H1 (cell line): Measurements from ENCODE around the gene ATXN7. TPM values are rescaled to one million over a fixed set of nuclear protein-coding genes. Genes with fewer than 3 reads are reported as not detected.

Experiments
- CTCF ChIA-PET: fragments of 300-600 bp; sonication (Branson Sonifier 250); formaldehyde crosslinking; loops from one replicate; lab custom pipeline; 2021; ENCODE audit not compliant: partially characterized antibody; lab: Charles Lee
- POLR2A ChIA-PET: fragments of 300-600 bp; sonication (Branson Sonifier 250); formaldehyde crosslinking; loops from one replicate; lab custom pipeline; 2021; ENCODE audit warnings: inconsistent platforms; ENCODE audit not compliant: partially characterized antibody; lab: Charles Lee
- DNase-seq, 2 experiments: peaks; one replicate each; pipeline versions ENCODE4 v3.0.0 to v3.0.0-alpha.2; 2010 to 2022; ENCODE audit warnings: low spot score in 2 of 2, low read depth in 1 of 2, mixed read lengths in 1 of 2
- FAIRE-seq: peaks from 2 replicates; lab custom pipeline; 2011; peaks lifted over from hg19 to GRCh38; lab: Jason Lieb, UNC
- H2AFZ ChIP-seq: 2 replicates; pipeline ENCODE4 v1.8.1; 2012; ENCODE audit warnings: low read length, inconsistent platforms
- H2AK5ac ChIP-seq: 2 replicates; pipeline ENCODE4 v1.6.1; 2013; ENCODE audit warnings: low read depth, low read length
- H2BK120ac ChIP-seq: replicated peaks from 2 replicates; pipeline ENCODE3; 2013; ENCODE audit warnings: low read depth, low read length, inconsistent platforms
- H2BK12ac ChIP-seq: 2 replicates; pipeline ENCODE4 v1.6.1; 2013; ENCODE audit warnings: low read depth, low read length
- H2BK15ac ChIP-seq: 2 replicates; pipeline ENCODE4 v1.6.1; 2013; ENCODE audit warnings: low read length
- H2BK20ac ChIP-seq: 2 replicates; pipeline ENCODE4 v1.6.1; 2013; ENCODE audit warnings: low read length
- H2BK5ac ChIP-seq: 2 replicates; pipeline ENCODE4 v1.6.1; 2013; ENCODE audit warnings: low read depth, low read length
- H3K14ac ChIP-seq: 2 replicates; pipeline ENCODE4 v1.6.1; 2013; ENCODE audit warnings: inconsistent platforms; ENCODE audit not compliant: insufficient read length
- H3K18ac ChIP-seq: 2 replicates; pipeline ENCODE4 v1.6.1; 2013; ENCODE audit warnings: low read length; ENCODE audit errors: extremely low read depth
- H3K23ac ChIP-seq: 2 replicates; pipeline ENCODE4 v1.6.1; 2013; ENCODE audit warnings: inconsistent platforms; ENCODE audit not compliant: insufficient read length
- H3K23me2 ChIP-seq: 2 replicates; pipeline ENCODE4 v1.6.1; 2013; ENCODE audit warnings: low read depth, low read length
- H3K27ac ChIP-seq: 2 replicates; pipeline ENCODE4 v1.6.1; 2011; ENCODE audit warnings: low read depth, low read length, inconsistent platforms
- H3K27me3 ChIP-seq, 4 experiments: replicated peaks in 1 of 4; 1 replicate in 1 of 4; 2 replicates in 3 of 4; pipeline versions ENCODE4 v1.6.1 to v1.8.1; 2011 to 2013; ENCODE audit warnings: low read length in 3 of 4, mild to moderate bottlenecking in 3 of 4, inconsistent platforms in 2 of 4, mixed read lengths in 2 of 4, moderate library complexity in 1 of 4; ENCODE audit not compliant: control insufficient read depth in 3 of 4, insufficient read depth in 3 of 4; ENCODE audit errors: extremely low read depth in 1 of 4
- H3K36me3 ChIP-seq, 4 experiments: 2 replicates each; pipeline versions ENCODE4 v1.6.1 to v1.8.1; 2011 to 2013; ENCODE audit warnings: mild to moderate bottlenecking in 4 of 4, low read length in 3 of 4, moderate library complexity in 2 of 4, control low read depth in 1 of 4, inconsistent platforms in 1 of 4; ENCODE audit not compliant: insufficient read depth in 4 of 4, control insufficient read depth in 2 of 4
- H3K4ac ChIP-seq: replicated peaks from 2 replicates; pipeline ENCODE3; 2013; ENCODE audit warnings: low read length, low read depth, mixed read lengths, inconsistent platforms; ENCODE audit not compliant: insufficient read length
- H3K4me1 ChIP-seq, 4 experiments: replicated peaks in 1 of 4; 1 replicate in 1 of 4; 2 replicates in 3 of 4; pipeline versions ENCODE4 v1.6.1 to v1.8.1; 2011 to 2013; ENCODE audit warnings: low read length in 3 of 4, inconsistent platforms in 2 of 4, mixed read lengths in 1 of 4; ENCODE audit not compliant: insufficient read depth in 4 of 4, control insufficient read depth in 3 of 4
- H3K4me2 ChIP-seq, 2 experiments: 2 replicates each; pipeline versions ENCODE4 v1.6.1 to v1.8.1; 2011 to 2013; ENCODE audit warnings: low read depth in 2 of 2, low read length in 2 of 2, control low read depth in 1 of 2, inconsistent platforms in 1 of 2, mild to moderate bottlenecking in 1 of 2; ENCODE audit not compliant: insufficient read depth in 1 of 2
- H3K4me3 ChIP-seq, 4 experiments: fragments of 200-600, 300-600 bp in 1 of 4; sonication (generic), shearing (Covaris generic), sonication (Bioruptor Twin) in 1 of 4; 2 replicates each; pipeline versions ENCODE4 v1.5.1 to v1.8.1; 2011 to 2016; ENCODE audit warnings: low read length in 4 of 4, low read depth in 3 of 4, control low read depth in 2 of 4, inconsistent platforms in 2 of 4, mild to moderate bottlenecking in 2 of 4, mixed read lengths in 1 of 4, moderate library complexity in 1 of 4; ENCODE audit not compliant: insufficient read depth in 2 of 4; ENCODE audit errors: extremely low read depth in 1 of 4
- H3K56ac ChIP-seq: replicated peaks from 2 replicates; pipeline ENCODE3; 2013; ENCODE audit warnings: low read depth, mild to moderate bottlenecking, mixed read lengths, low read length, inconsistent platforms; ENCODE audit not compliant: insufficient read length
- H3K79me1 ChIP-seq: 2 replicates; pipeline ENCODE4 v1.6.1; 2013; ENCODE audit warnings: low read depth, low read length, control low read depth
- H3K79me2 ChIP-seq, 2 experiments: 2 replicates each; pipeline versions ENCODE4 v1.6.1 to v1.8.1; 2012 to 2013; ENCODE audit warnings: low read length in 2 of 2, mild to moderate bottlenecking in 2 of 2, inconsistent platforms in 1 of 2; ENCODE audit not compliant: insufficient read depth in 2 of 2, control insufficient read depth in 1 of 2
- H3K9ac ChIP-seq, 4 experiments: replicated peaks in 1 of 4; 1 replicate in 1 of 4; 2 replicates in 3 of 4; pipeline versions ENCODE4 v1.6.1 to v1.8.1; 2011 to 2013; ENCODE audit warnings: low read depth in 3 of 4, low read length in 3 of 4, control low read depth in 2 of 4, mild to moderate bottlenecking in 2 of 4, moderate library complexity in 2 of 4, inconsistent platforms in 1 of 4; ENCODE audit errors: extremely low read depth in 1 of 4
- H3K9me3 ChIP-seq, 2 experiments: 2 replicates each; pipeline versions ENCODE4 v1.6.1 to v1.8.1; 2012 to 2013; ENCODE audit warnings: mild to moderate bottlenecking in 2 of 2, moderate library complexity in 2 of 2, control low read depth in 1 of 2, inconsistent platforms in 1 of 2, low read depth in 1 of 2, low read length in 1 of 2, mixed read lengths in 1 of 2; ENCODE audit not compliant: insufficient read depth in 2 of 2
- H4K20me1 ChIP-seq, 2 experiments: replicated peaks in 1 of 2; 2 replicates each; pipeline versions ENCODE3 to v1.8.1; 2011 to 2013; ENCODE audit warnings: inconsistent platforms in 2 of 2, low read length in 2 of 2, mild to moderate bottlenecking in 1 of 2; ENCODE audit not compliant: insufficient read depth in 2 of 2, control insufficient read depth in 1 of 2
- H4K5ac ChIP-seq: 2 replicates; pipeline ENCODE4 v1.6.1; 2013; ENCODE audit warnings: low read length, low read depth, mixed read lengths, inconsistent platforms; ENCODE audit not compliant: insufficient read length
- H4K8ac ChIP-seq: 2 replicates; pipeline ENCODE4 v1.8.0; 2013; ENCODE audit warnings: mild to moderate bottlenecking, moderate library complexity, low read length, inconsistent platforms; ENCODE audit not compliant: insufficient read depth; ENCODE audit errors: extremely low read depth
- H4K91ac ChIP-seq: replicated peaks from 2 replicates; pipeline ENCODE3; 2013; ENCODE audit warnings: low read length, mixed read lengths, inconsistent platforms; ENCODE audit not compliant: insufficient read length
- BACH1 ChIP-seq: IDR thresholded peaks from 2 replicates; pipeline ENCODE4 v1.6.1; 2012; ENCODE audit warnings: low read length, improper control_type of control experiment
- CTBP2 ChIP-seq: IDR thresholded peaks from 2 replicates; pipeline ENCODE4 v1.7.0; 2011; ENCODE audit warnings: borderline replicate concordance, mild to moderate bottlenecking, moderate library complexity, mixed read lengths, low read length; ENCODE audit not compliant: insufficient read depth, insufficient read length
- HDAC2 ChIP-seq, 2 experiments: fragments of 300-600 bp in 1 of 2; sonication (generic) in 1 of 2; IDR thresholded peaks; 2 replicates each; pipeline ENCODE4 v1.6.1; 2011 to 2012; ENCODE audit warnings: low read depth in 2 of 2, low read length in 2 of 2, mild to moderate bottlenecking in 2 of 2, moderate library complexity in 2 of 2, borderline replicate concordance in 1 of 2, inconsistent platforms in 1 of 2
- HDAC6 ChIP-seq: IDR thresholded peaks from one replicate; pipeline ENCODE4 v1.7.1; 2012; ENCODE audit warnings: low read depth, mild to moderate bottlenecking, inconsistent platforms, low read length, moderate library complexity
- JUN ChIP-seq: IDR thresholded peaks from 2 replicates; pipeline ENCODE4 v1.6.1; 2011; ENCODE audit warnings: low read depth, mild to moderate bottlenecking, improper control_type of control experiment, low read length
- JUND ChIP-seq: IDR thresholded peaks from 2 replicates; pipeline ENCODE4 v1.6.1; 2011; ENCODE audit warnings: mild to moderate bottlenecking, improper control_type of control experiment, low read length
- NRF1 ChIP-seq: IDR thresholded peaks from 2 replicates; pipeline ENCODE4 v1.6.1; 2011; ENCODE audit warnings: mild to moderate bottlenecking, low read depth, low read length, improper control_type of control experiment
- POLR2A ChIP-seq, 2 experiments: IDR thresholded peaks; 1 replicate in 1 of 2; 2 replicates in 1 of 2; pipeline ENCODE4 v1.6.1; 2011; ENCODE audit warnings: low read depth in 2 of 2, low read length in 2 of 2, mild to moderate bottlenecking in 2 of 2; ENCODE audit errors: control extremely low read depth in 1 of 2
- RAD21 ChIP-seq, 2 experiments: IDR thresholded peaks in 1 of 2; conservative IDR thresholded peaks in 1 of 2; 2 replicates each; pipeline ENCODE4 v1.6.1; 2011; ENCODE audit warnings: low read depth in 2 of 2, low read length in 2 of 2, improper control_type of control experiment in 1 of 2, inconsistent platforms in 1 of 2, mild to moderate bottlenecking in 1 of 2, moderate library complexity in 1 of 2
- SIN3A ChIP-seq, 2 experiments: IDR thresholded peaks in 1 of 2; conservative IDR thresholded peaks in 1 of 2; 2 replicates each; pipeline ENCODE4 v1.6.1; 2011 to 2012; ENCODE audit warnings: low read length in 2 of 2, improper control_type of control experiment in 1 of 2, low read depth in 1 of 2, mild to moderate bottlenecking in 1 of 2
- SIRT6 ChIP-seq: IDR thresholded peaks from one replicate; pipeline ENCODE4 v1.7.1; 2012; ENCODE audit warnings: low read length, inconsistent platforms
- SP4 ChIP-seq: IDR thresholded peaks from 2 replicates; pipeline ENCODE4 v1.6.1; 2012; ENCODE audit warnings: low read length, inconsistent platforms
- TEAD4 ChIP-seq: IDR thresholded peaks from 2 replicates; pipeline ENCODE4 v1.6.1; 2012; ENCODE audit warnings: low read depth, low read length, inconsistent platforms, mixed read lengths
- WGBS, 2 experiments: shearing (Covaris generic) in 1 of 2; methylation state at CpG; one replicate each; pipeline versions ENCODE4 v1.1.6 to v1.1.7; 2013 to 2015; ENCODE audit warnings: low lambda C conversion rate in 2 of 2, mixed read lengths in 2 of 2, inconsistent platforms in 1 of 2, low coverage in 1 of 2, missing lambda C conversion rate in 1 of 2; ENCODE audit not compliant: insufficient replicate concordance in 2 of 2, insufficient coverage in 1 of 2, insufficient read length in 1 of 2; ENCODE audit errors: extremely low coverage in 1 of 2, missing lambda C conversion rate in 1 of 2; 5-methylcytosine and 5-hydroxymethylcytosine counted together
- polyA plus RNA-seq, 7 experiments: library from polyadenylated mRNA; depleted of rRNA in 3 of 7; stranded (reverse) in 5 of 7; unstranded in 2 of 7; fragments of >200 nt in 5 of 7; fragments of 200-250 nt in 2 of 7; gene quantifications; 1 replicate in 5 of 7; 2 replicates in 1 of 7; 4 replicates in 1 of 7; pipeline versions ENCODE4 v1.2.1 to v1.2.3, GENCODE V29; 2011 to 2013; ENCODE audit warnings: missing spikeins in 2 of 7, mixed read lengths in 2 of 7
- total RNA-seq: library from RNA; stranded (reverse); fragmentation: NEBNext Ultra II Directional; extraction: Animal tissue kit (Norgen Biotek cat#: 25700); gene quantifications from 2 replicates; pipeline ENCODE4 v1.2.1, GENCODE V29; 2021
- TF ChIP-seq, protein P1 (sequence below): IDR thresholded peaks from 2 replicates; pipeline ENCODE4 v1.6.1; 2012; ENCODE audit warnings: inconsistent platforms

The ATXN7 gene
- total and polyA plus RNA-seq, 2 of the 8 experiments (the other 6 are each of a cell fraction or from before 2014, with no cell fraction given), result 15.5 to 16.8 TPM

DNA sequence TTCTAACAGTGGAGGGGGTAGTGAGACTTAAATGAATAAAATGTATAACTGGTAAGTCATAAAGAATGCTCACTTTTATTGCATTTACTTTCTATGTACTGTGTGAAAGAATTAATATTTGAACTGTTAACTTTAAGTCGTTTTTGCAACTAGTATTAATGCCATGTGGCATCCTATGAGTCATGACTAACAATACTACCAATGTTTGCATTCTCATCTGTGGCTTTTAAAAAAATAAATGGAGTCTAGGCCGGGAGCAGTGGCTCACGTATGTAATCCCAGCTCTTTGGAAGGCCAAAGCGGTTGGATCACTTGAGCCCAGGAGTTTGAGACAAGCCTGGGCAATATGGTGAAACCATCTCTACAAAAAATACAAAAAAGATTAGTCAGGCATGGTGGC is 39.4 kb upstream of the ATXN7 start:
- ChIA-PET CTCF (interaction anchor here (0.8 to 1.5 kb wide), 4 partner anchors 22 to 474 kb away, joined by 3 to 10 read pairs (median 3); no protein-coding TSS in a partner anchor), POLR2A (interaction anchor here (0.7 kb wide), 1 partner anchor 22 kb away, joined by 3 read pairs; no protein-coding TSS in a partner anchor)
- Histone ChIP-seq H3K14ac (no peak overlapping the region), H3K23ac (no peak overlapping the region), H3K23me2 (no peaks in the 10 kb centered on the region; the same call in 1 of the 2 replicates), H4K8ac (no peak overlapping the region), H3K27ac (no peak overlapping the region), H2BK15ac (no peak overlapping the region), H3K56ac (no peak overlapping the region), H3K4me2 (no peak overlapping the region), H2AK5ac (no peak overlapping the region), H2AFZ (no peak overlapping the region), H3K4me3 (no peak overlapping the region), H4K20me1 (no peaks in the 10 kb centered on the region), H2BK20ac (no peak overlapping the region), H3K79me1 (no peaks in the 10 kb centered on the region), H4K91ac (no peak overlapping the region), H3K79me2 (no peaks in the 10 kb centered on the region), H2BK12ac (no peak overlapping the region), H3K18ac (no peak overlapping the region), H4K5ac (no peak overlapping the region), H3K4me1 (no peaks in the 10 kb centered on the region), H3K27me3 (no peaks in the 10 kb centered on the region), H3K36me3 (no peaks in the 10 kb centered on the region; a peak in 1 of 8 replicates), H2BK120ac (no peak overlapping the region), H3K9me3 (no peaks in the 10 kb centered on the region), H3K4ac (no peak overlapping the region), H3K9ac (no peak overlapping the region), H2BK5ac (no peak overlapping the region)
- FAIRE-seq (no peak), DNase-seq (no peak)
- 85% methylated on average over 4 of the region's 4 CpGs; no CpG with 5 or more reads in 1 of the 2 experiments for WGBS, 2 experiments
- no peak for TF ChIP-seq CTBP2
- no peak for TF ChIP-seq JUND
- no peak for TF ChIP-seq POLR2A (IDR thresholded peaks at IDR 0.05; ENCODE audit: control extremely low read depth in 1 of 2, low read depth in 2 of 2, low read length in 2 of 2)
- no peak for TF ChIP-seq JUN
- no peak for TF ChIP-seq TEAD4
- TF ChIP-seq HDAC6, result no peak
- no peak for TF ChIP-seq BACH1
- no peak for TF ChIP-seq HDAC2 (IDR thresholded peaks at IDR 0.05; ENCODE audit: borderline replicate concordance in 1 of 2, low read depth in 2 of 2, low read length in 2 of 2)
- no peak for TF ChIP-seq SIRT6
- TF ChIP-seq SIN3A (conservative IDR thresholded peaks at IDR 0.05 in 1 of 2, IDR thresholded peaks at IDR 0.05 in 1 of 2; ENCODE audit: low read depth in 1 of 2, low read length in 2 of 2), result no peak
- TF ChIP-seq SP4, result no peak
- TF ChIP-seq NRF1, result no peak
- no peak for TF ChIP-seq RAD21 (IDR thresholded peaks at IDR 0.05 in 1 of 2, conservative IDR thresholded peaks at IDR 0.05 in 1 of 2; ENCODE audit: low read depth in 2 of 2, low read length in 2 of 2)
- TF ChIP-seq, protein P1, sequence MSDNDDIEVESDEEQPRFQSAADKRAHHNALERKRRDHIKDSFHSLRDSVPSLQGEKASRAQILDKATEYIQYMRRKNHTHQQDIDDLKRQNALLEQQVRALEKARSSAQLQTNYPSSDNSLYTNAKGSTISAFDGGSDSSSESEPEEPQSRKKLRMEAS, result no peak
